NCI-H1417 treated with DMSO at 0.1 percent for 48 hours (cell line): ENCODE measurements around the gene SPC25.
"Not testable (repeated sequence)": the region's sequence is repeated elsewhere in the genome, so short reads cannot be mapped to it uniquely, and the experiment has no call there.

Source experiments
- DNase-seq: peaks from one replicate; lab custom pipeline; 2025; lab: John Stamatoyannopoulos, UW

Gene SPC25

GRCh38 chr2:168901003-168901402, 10.8 kb upstream of the SPC25 start, which contains the start of gene G6PC2:
G6PC2 (plus strand) TSS chr2:168901291; CDS start chr2:168901332, 41 bp downstream.
- DNase-seq, result no peak

DNA sequence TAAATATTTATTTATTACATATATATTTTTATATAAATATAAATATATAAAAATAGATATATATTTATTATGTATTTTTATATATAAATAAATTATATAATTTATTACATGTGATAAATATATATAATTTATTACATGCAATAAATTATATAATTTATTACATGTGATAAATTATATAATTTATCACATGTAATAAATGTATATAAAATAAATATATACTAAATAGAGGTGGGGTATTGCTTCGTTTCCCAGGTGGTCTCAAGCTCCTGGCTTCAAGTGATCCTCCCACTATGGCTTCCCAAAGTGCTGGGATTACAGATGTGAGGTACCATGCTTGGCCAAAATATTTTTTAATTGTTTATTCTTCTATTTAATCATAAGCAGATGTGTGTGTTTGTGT, 7.2 kb upstream of the SPC25 start:
- DNase-seq, result no peak

- DNase-seq, result no peak
These were observed 6.6 kb upstream of the SPC25 start for GRCh38 chr2:168896783-168897182.

GRCh38 chr2:168895771-168896170, 5.5 kb upstream of the SPC25 start:
- no peak for DNase-seq

GRCh38 chr2:168894720-168895119, 4.5 kb upstream of the SPC25 start:
- DNase-seq, result no peak

- no peak for DNase-seq
These were observed 3.9 kb upstream of the SPC25 start for GRCh38 chr2:168894101-168894500.

DNA sequence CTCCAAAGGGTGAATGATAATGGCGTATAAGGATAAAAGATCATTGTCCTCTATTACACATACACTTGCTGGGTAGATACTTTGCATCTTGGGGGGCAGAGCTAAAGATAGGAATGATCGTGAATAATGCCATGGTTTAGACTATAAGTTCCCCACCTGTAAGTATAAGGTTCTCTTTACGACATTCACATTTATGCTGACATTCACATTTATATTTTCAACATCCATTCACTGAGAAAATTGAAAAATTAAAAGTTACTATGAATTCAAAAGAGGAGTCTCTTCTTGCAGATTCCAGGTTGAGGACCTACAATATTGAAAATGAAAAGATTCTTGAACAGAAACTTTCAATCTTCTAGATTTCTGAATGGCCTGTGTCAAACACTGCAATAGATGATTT, 2.1 kb upstream of the SPC25 start:
- DNase-seq, result no peak

DNA sequence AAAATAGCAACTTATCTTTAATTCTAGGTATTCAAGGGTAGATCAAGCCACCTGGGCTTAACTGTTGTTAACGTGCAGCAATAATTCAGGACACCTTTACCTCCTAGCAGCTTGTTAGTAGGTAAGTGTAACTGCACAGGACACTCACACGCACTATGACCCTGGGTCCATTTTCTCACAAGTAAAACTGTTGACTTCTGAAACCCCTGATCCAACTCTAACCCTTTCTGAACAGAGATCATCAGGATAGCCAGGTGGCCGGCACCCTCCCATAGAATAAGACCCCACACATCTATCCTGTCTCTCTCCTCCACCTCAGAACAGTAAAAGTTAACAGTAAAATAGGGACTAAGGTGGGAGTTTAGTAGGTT, 610 bp downstream of the SPC25 start:
- DNase-seq, result no peak

DNA sequence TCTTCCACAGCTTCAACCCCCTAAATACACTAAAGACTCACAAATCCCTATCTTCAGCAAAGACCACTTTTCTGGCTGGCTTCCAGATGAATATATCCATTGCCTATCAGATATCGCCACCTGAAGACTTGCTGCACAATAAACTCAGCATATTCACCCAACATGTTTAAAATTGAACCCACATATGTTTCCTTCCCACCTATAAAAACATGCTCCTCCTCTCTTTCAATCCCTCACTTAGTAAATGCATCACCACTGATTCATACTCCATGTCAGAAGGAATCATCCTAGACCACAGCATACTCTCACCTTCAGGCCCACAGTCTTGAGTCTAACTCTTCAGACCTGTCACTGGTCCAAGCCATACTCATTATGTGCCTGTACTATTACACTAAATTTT, 5.3 kb downstream of the SPC25 start:
- no peak for DNase-seq

DNA sequence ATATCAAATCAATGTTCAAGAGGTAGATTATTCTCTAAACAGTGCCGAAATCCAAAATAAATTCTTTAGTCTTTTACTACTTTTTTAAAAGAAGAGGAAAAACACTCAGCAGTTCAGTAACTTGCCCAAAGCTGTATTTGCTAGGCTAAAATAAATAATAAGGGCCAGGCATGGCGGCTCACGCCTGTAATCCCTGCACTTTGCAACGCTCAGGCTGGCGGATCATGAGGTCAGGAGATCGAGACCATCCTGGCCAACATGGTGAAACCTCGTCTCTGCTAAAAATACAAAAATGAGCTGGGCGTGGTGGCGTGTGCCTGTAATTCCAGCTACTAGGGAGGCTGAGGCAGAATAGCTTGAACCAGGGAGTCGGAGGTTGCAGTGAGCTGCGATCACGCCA, 8.1 kb downstream of the SPC25 start:
- not testable (repeated sequence) for DNase-seq

- DNase-seq, result no peak
These were observed 15.7 kb downstream of the SPC25 start for GRCh38 chr2:168874368-168875054.

GRCh38 chr2:168870824-168871223, 19.4 kb downstream of the SPC25 start:
- not testable (repeated sequence) for DNase-seq

DNA sequence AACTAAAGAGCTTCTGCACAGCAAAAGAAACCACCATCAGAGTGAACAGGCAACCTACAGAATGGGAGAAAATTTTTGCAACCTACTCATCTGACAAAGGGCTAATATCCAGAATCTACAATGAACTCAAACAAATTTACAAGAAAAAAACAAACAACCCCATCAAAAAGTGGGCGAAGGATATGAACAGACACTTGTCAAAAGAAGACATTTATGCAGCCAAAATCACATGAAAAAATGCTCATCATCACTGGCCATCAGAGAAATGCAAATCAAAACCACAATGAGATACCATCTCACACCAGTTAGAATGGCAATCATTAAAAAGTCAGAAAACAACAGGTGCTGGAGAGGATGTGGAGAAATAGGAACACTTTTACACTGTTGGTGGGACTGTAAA, 19.9 kb downstream of the SPC25 start:
- DNase-seq, result not testable (repeated sequence)

DNA sequence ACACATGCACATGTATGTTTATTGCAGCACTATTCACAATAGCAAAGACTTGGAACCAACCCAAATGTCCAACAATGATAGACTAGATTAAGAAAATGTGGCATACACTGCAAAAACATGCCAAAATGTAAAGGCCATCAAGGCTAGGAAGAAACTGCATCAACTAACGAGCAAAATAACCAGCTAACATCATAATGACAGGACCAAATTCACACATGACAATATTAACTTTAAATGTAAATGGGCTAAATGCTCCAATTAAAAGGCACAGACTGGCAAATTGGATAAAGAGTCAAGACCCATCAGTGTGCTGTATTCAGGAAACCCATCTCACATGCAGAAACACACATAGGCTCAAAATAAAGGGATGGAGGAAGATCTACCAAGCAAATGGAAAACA, 23.1 kb downstream of the SPC25 start:
- DNase-seq, result not testable (repeated sequence)

DNA sequence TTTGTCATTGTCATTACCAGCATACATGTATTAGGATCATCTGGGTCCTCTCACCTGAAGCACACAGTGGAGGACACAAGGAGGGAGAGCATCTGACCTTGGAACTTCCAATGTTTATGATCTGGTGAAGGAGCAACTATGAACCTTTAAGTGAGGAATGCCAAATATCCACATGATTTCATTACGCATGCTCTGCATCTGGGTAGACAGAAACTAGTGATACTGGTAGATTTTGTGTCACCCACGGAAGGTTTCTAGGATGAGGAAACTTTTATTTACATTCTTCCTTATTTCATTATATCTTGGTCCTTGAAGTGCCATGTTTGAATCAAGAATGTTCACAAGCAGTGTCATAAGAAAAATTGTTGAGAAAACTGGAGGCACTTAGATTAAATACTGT, 32.1 kb downstream of the SPC25 start:
- DNase-seq, result no peak

GRCh38 chr2:168855601-168856000, 34.6 kb downstream of the SPC25 start:
- DNase-seq, result no peak

DNA sequence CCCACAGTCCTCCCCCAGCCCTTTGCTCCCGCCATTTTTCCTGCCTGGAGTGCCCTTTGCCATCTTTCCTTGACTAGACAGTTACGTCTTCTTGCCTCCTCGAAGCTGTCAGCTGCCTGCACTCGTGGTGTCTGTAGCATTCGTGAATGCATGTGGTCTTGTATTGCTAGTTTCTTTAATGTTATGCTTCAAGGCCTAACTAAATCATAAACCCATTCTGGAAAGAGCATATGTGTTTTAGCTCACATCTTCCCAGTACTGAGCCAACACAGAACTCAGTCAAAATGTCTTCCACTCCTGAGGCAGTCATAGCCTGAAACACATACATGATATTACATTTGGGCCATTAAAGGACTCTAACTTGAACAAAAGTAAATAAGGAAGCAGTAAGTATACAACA, 35.6 kb downstream of the SPC25 start:
- no peak for DNase-seq

GRCh38 chr2:168853471-168853870, 36.8 kb downstream of the SPC25 start:
- no peak for DNase-seq

DNA sequence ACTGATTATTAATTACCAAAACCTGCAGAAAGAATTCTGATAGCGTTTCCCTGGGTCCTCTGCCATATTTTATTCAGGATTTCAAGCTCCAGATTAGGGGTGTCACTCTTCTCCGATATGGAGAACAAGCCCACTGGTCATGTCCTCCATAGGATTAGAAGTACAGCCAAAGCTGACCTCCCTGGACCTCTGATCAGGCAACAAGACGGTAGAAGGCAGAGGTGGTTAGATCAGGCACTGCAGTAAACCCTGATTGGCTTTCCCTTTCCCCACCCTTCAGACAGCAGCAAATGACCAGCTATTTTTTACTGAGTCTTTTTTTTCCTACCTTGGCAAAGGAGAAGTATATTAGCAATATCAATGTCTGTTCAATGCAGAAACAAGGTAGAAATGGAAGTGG, 37.7 kb downstream of the SPC25 start:
- DNase-seq, result no peak

DNA sequence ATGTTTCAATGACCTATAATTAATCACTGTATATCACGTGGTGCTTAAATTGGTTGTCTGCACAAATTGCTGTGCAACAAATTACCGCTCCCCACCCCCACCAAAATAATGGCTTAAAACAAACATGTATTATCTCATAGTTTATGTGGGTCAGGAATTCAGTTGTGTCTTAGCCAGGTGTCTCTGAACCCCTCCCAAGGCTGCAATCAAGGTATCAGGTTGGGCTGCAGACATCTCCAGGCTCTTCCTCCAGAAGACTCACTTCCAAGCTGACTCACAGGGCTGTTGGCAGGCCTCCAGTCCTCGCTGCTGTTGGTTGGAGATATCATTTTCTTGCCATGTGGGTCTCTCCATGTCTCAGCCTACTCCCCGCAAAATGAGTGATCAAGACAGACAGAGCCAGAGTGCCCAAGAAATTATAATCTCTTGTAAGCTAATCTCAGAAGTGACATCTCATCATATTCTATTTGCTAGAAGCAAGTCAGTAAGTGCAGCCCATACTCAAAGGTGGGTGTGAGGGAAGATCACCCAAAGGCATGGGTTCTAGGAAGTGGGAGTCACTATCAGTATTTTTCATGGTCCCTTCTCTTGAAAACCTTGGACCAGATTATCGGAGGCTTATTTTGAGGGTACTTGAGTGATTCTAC, 38.4 kb downstream of the SPC25 start:
- no peak for DNase-seq

DNA sequence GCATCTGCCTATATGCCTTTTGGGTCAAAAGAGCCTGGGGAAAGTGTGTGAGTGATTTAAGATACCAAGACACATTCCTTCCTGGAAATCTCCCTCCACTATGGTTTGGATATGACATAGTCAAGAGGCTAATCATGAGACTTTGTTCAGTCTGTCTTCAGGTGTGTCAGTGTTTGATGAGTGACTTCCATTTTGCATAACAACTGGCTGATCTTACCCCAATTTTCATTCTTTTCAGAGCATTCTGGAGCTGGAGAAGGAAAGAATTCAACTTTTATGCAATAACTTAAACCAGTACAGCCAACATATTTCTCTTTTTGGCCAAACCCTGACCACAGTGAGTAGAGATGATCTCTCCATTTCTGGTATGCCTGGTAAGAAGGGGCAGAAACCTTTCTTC, 39.4 kb downstream of the SPC25 start:
- DNase-seq, result no peak

DNA sequence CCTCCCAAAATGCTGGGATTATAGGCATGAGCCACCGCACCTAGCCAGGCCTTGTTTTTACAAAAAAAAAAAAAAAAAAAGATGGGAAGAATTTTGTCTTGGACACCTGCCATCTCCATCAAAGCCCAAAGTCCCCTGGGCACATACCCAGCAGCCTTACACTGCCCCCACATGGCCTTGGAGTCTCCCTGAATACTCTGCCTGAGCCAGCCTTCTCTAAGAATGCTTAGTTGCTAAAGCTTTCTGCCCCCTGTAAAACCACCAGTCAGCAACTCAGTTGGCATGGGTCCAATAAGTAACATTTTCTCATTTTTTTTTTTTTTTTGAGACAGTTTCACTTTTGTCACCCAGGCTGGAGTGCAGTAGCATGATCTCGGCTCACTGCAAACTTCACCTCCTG, 40.6 kb downstream of the SPC25 start:
- DNase-seq, result no peak

DNA sequence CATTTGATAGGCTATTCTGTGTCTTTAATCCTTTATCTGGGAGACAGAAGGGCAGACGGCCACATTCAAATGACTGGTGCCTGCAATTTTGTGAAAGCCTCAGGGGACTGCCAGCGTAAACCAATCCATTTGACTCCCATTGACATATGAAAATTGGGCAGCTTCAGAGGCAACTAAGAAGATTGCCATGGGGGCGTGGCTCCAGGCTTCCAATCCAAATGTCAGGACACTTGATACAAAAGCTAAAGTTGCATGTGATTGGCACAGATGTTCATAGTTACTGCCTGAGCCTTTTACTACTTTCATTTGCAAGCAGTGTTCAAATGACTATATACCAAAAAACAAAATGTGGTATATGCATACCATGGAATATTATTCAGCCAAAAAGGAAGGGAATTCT, 42.0 kb downstream of the SPC25 start:
- no peak for DNase-seq

GRCh38 chr2:168843253-168843652, 47.0 kb downstream of the SPC25 start:
- DNase-seq, result no peak
